ENCODE data around the gene AMDHD2.
"Not testable (repeated sequence)": the region's sequence is repeated elsewhere in the genome, so short reads cannot be mapped to it uniquely, and the experiment has no call there.

Gene AMDHD2

GRCh38 chr16:2539845-2540458, 19.8 kb downstream of the AMDHD2 start:
- Histone ChIP-seq H3K36me3 (ENCODE audit: control insufficient read depth, low read length) (peaks cover 17% of the 10 kb centered on the region), H3K4me2 (ENCODE audit: low read length) (peak overlapping the region; percentile 76), H3K79me2 (ENCODE audit: control insufficient read depth, low read length) (peaks cover 53% of the 10 kb centered on the region), H3K4me1 (ENCODE audit: control insufficient read depth, low read length) (peaks cover 35% of the 10 kb centered on the region), H3K4me3 (ENCODE audit: low read length) (peak overlapping the region; percentile 75)
- not testable (repeated sequence) for H3K9me3 ChIP-seq (ENCODE audit: control insufficient read depth, insufficient read depth, low read length); H4K20me1 ChIP-seq (ENCODE audit: control insufficient read depth, insufficient read depth, low read depth, low read length); H3K9me2 ChIP-seq (replicated peaks; ENCODE audit: control insufficient read depth, low read length); H3K27me3 ChIP-seq (ENCODE audit: control insufficient read depth, low read length); H3F3A ChIP-seq (ENCODE audit: control insufficient read depth, insufficient read depth); H3K27ac ChIP-seq (ENCODE audit: low read depth, low read length)
- peak; percentile 63 for TF ChIP-seq CTCF (IDR thresholded peaks at IDR 0.05; ENCODE audit: low read depth, low read length, poor library complexity, severe bottlenecking)

- peaks cover 35% of the 10 kb centered on the region for H3K4me1 ChIP-seq (ENCODE audit: control insufficient read depth, low read length)
- H3F3A ChIP-seq (ENCODE audit: control insufficient read depth, insufficient read depth); H3K27me3 ChIP-seq (ENCODE audit: control insufficient read depth, low read length); H3K9me3 ChIP-seq (ENCODE audit: control insufficient read depth, insufficient read depth, low read length); H4K20me1 ChIP-seq (ENCODE audit: control insufficient read depth, insufficient read depth, low read depth, low read length); H3K27ac ChIP-seq (ENCODE audit: low read depth, low read length); H3K9me2 ChIP-seq (replicated peaks; ENCODE audit: control insufficient read depth, low read length): not testable (repeated sequence)
- H3K4me2 ChIP-seq (ENCODE audit: low read length): peak overlapping the region; percentile 76
- H3K36me3 ChIP-seq (ENCODE audit: control insufficient read depth, low read length): peaks cover 17% of the 10 kb centered on the region
- H3K4me3 ChIP-seq (ENCODE audit: low read length): peak overlapping the region; percentile 20; the same call in 1 of the 2 replicates
- H3K79me2 ChIP-seq (ENCODE audit: control insufficient read depth, low read length): peaks cover 63% of the 10 kb centered on the region
Observed at GRCh38 chr16:2540912-2541311, 20.7 kb downstream of the AMDHD2 start.

- H3K36me3 ChIP-seq (ENCODE audit: control insufficient read depth, low read length): peaks cover 17% of the 10 kb centered on the region
- H3K9me2 ChIP-seq (replicated peaks; ENCODE audit: control insufficient read depth, low read length); H3F3A ChIP-seq (ENCODE audit: control insufficient read depth, insufficient read depth); H4K20me1 ChIP-seq (ENCODE audit: control insufficient read depth, insufficient read depth, low read depth, low read length); H3K27ac ChIP-seq (ENCODE audit: low read depth, low read length); H3K9me3 ChIP-seq (ENCODE audit: control insufficient read depth, insufficient read depth, low read length); H3K27me3 ChIP-seq (ENCODE audit: control insufficient read depth, low read length): not testable (repeated sequence)
- peak overlapping the region; percentile 20; the same call in 1 of the 2 replicates for H3K4me3 ChIP-seq (ENCODE audit: low read length)
- peaks cover 33% of the 10 kb centered on the region for H3K4me1 ChIP-seq (ENCODE audit: control insufficient read depth, low read length)
- peaks cover 67% of the 10 kb centered on the region for H3K79me2 ChIP-seq (ENCODE audit: control insufficient read depth, low read length)
- peak overlapping the region; percentile 76 for H3K4me2 ChIP-seq (ENCODE audit: low read length)
Observed at GRCh38 chr16:2541409-2541808, 21.2 kb downstream of the AMDHD2 start.

- Histone ChIP-seq H3K36me3 (ENCODE audit: control insufficient read depth, low read length) (peaks cover 17% of the 10 kb centered on the region), H3K4me1 (ENCODE audit: control insufficient read depth, low read length) (peaks cover 28% of the 10 kb centered on the region), H3K79me2 (ENCODE audit: control insufficient read depth, low read length) (peaks cover 66% of the 10 kb centered on the region)
- H4K20me1 ChIP-seq (ENCODE audit: control insufficient read depth, insufficient read depth, low read depth, low read length); H3K9me3 ChIP-seq (ENCODE audit: control insufficient read depth, insufficient read depth, low read length); H3K27me3 ChIP-seq (ENCODE audit: control insufficient read depth, low read length); H3F3A ChIP-seq (ENCODE audit: control insufficient read depth, insufficient read depth); H3K4me2 ChIP-seq (ENCODE audit: low read length); H3K9me2 ChIP-seq (replicated peaks; ENCODE audit: control insufficient read depth, low read length); H3K27ac ChIP-seq (ENCODE audit: low read depth, low read length); H3K4me3 ChIP-seq (ENCODE audit: low read length): not testable (repeated sequence)
Observed at GRCh38 chr16:2543771-2544170, 23.6 kb downstream of the AMDHD2 start.

GRCh38 chr16:2550283-2550878, 30.2 kb downstream of the AMDHD2 start:
- H3K4me2 ChIP-seq (ENCODE audit: low read length); H3K9me2 ChIP-seq (replicated peaks; ENCODE audit: control insufficient read depth, low read length); H3K27me3 ChIP-seq (ENCODE audit: control insufficient read depth, low read length); H3K4me3 ChIP-seq (ENCODE audit: low read length); H4K20me1 ChIP-seq (ENCODE audit: control insufficient read depth, insufficient read depth, low read depth, low read length); H3K27ac ChIP-seq (ENCODE audit: low read depth, low read length); H3F3A ChIP-seq (ENCODE audit: control insufficient read depth, insufficient read depth); H3K36me3 ChIP-seq (ENCODE audit: control insufficient read depth, low read length); H3K4me1 ChIP-seq (ENCODE audit: control insufficient read depth, low read length); H3K9me3 ChIP-seq (ENCODE audit: control insufficient read depth, insufficient read depth, low read length): not testable (repeated sequence)
- H3K79me2 ChIP-seq (ENCODE audit: control insufficient read depth, low read length): peaks cover 20% of the 10 kb centered on the region

- not testable (repeated sequence) for H3K79me2 ChIP-seq (ENCODE audit: control insufficient read depth, low read length); H3K4me3 ChIP-seq (ENCODE audit: low read length); H3K9me2 ChIP-seq (replicated peaks; ENCODE audit: control insufficient read depth, low read length); H3K27ac ChIP-seq (ENCODE audit: low read depth, low read length); H3K27me3 ChIP-seq (ENCODE audit: control insufficient read depth, low read length); H3K4me2 ChIP-seq (ENCODE audit: low read length); H3K36me3 ChIP-seq (ENCODE audit: control insufficient read depth, low read length); H4K20me1 ChIP-seq (ENCODE audit: control insufficient read depth, insufficient read depth, low read depth, low read length); H3K9me3 ChIP-seq (ENCODE audit: control insufficient read depth, insufficient read depth, low read length); H3F3A ChIP-seq (ENCODE audit: control insufficient read depth, insufficient read depth); H3K4me1 ChIP-seq (ENCODE audit: control insufficient read depth, low read length)
Observed at GRCh38 chr16:2551420-2551889, 31.3 kb downstream of the AMDHD2 start.

GRCh38 chr16:2554709-2555425, 34.7 kb downstream of the AMDHD2 start:
- H4K20me1 ChIP-seq (ENCODE audit: control insufficient read depth, insufficient read depth, low read depth, low read length); H3K9me2 ChIP-seq (replicated peaks; ENCODE audit: control insufficient read depth, low read length); H3K79me2 ChIP-seq (ENCODE audit: control insufficient read depth, low read length); H3K4me2 ChIP-seq (ENCODE audit: low read length); H3K27ac ChIP-seq (ENCODE audit: low read depth, low read length); H3K9me3 ChIP-seq (ENCODE audit: control insufficient read depth, insufficient read depth, low read length); H3K4me3 ChIP-seq (ENCODE audit: low read length); H3K27me3 ChIP-seq (ENCODE audit: control insufficient read depth, low read length); H3F3A ChIP-seq (ENCODE audit: control insufficient read depth, insufficient read depth); H3K36me3 ChIP-seq (ENCODE audit: control insufficient read depth, low read length); H3K4me1 ChIP-seq (ENCODE audit: control insufficient read depth, low read length): not testable (repeated sequence)

Data from DOHH2 (cell line).